Body of pancreas (tissue), 4 donors: Measurements from ENCODE around the gene HS6ST3. TPM values are rescaled to one million over a fixed set of nuclear protein-coding genes. Genes with fewer than 3 reads are reported as not detected.

Source experiments
- ATAC-seq: fragments of 150-250 bp; one replicate; pipeline ENCODE4 v1.9.1; 2016
- DNase-seq, 4 donors: peaks; one replicate each; pipeline ENCODE4 v3.0.0-alpha.2; 2019
- H3K27ac ChIP-seq, 4 donors: fragments of 200-600 bp; sonication (generic); 1 replicate in 3 of 4; 2 replicates in 1 of 4; pipeline versions ENCODE4 v1.5.1 to v1.6.1; 2016 to 2019; ENCODE audit warnings: mild to moderate bottlenecking in 1 of 4, mixed read lengths in 1 of 4, moderate library complexity in 1 of 4
- H3K27me3 ChIP-seq, 2 donors: fragments of 200-600 bp; sonication (generic); one replicate each; pipeline ENCODE4 v1.6.0; 2016; ENCODE audit warnings: mild to moderate bottlenecking in 1 of 2
- H3K36me3 ChIP-seq, 2 donors: fragments of 200-600 bp; sonication (generic); replicated peaks in 1 of 2; 2 replicates each; pipeline ENCODE4 v1.5.1; 2016; ENCODE audit warnings: low read depth in 2 of 2; ENCODE audit not compliant: insufficient read depth in 1 of 2
- H3K4me1 ChIP-seq: fragments of 200-600 bp; sonication (generic); one replicate; pipeline ENCODE4 v1.6.0; 2016
- H3K4me3 ChIP-seq, 2 donors: fragments of 200-600 bp; sonication (generic); 1 replicate in 1 of 2; 2 replicates in 1 of 2; pipeline ENCODE4 v1.5.1; 2016 to 2019
- H3K9me3 ChIP-seq, 3 donors: fragments of 200-600 bp; sonication (generic); 1 replicate in 2 of 3; 2 replicates in 1 of 3; pipeline ENCODE4 v1.5.1; 2016
- CTCF ChIP-seq, 7 experiments: fragments of 450-650 bp in 4 of 7; fragments of 200-600 bp in 3 of 7; sonication (generic) in 3 of 7; IDR thresholded peaks; one replicate each; pipeline ENCODE4 v1.5.1; 2016 to 2019; ENCODE audit warnings: antibody characterized with exemption in 7 of 7
- POLR2A ChIP-seq, 3 donors: fragments of 450-650 bp; IDR thresholded peaks; one replicate each; pipeline ENCODE4 v1.6.1; 2016; ENCODE audit warnings: antibody characterized with exemption in 3 of 3, mild to moderate bottlenecking in 2 of 3
- WGBS, 2 donors: methylation state at CpG; one replicate each; pipeline ENCODE4 v1.1.5; 2017; 5-methylcytosine and 5-hydroxymethylcytosine counted together
- intact Hi-C: fragments of 100-400 bp; cut with DNase I; formaldehyde crosslinking; loops from one replicate; pipeline ENCODE4 v1.15.1; 2023
- total RNA-seq, 2 donors: library from RNA; depleted of rRNA; stranded (reverse); fragments of >200 nt; gene quantifications; one replicate each; pipeline ENCODE4 v1.1.0, GENCODE V29; 2016

HS6ST3 gene
- total RNA-seq, 2 donors from 2014 or later = 1.3 to 2.3 TPM

- no peaks in the 10 kb centered on the region for H3K27me3 ChIP-seq
- H3K9me3 ChIP-seq = no peaks in the 10 kb centered on the region
- H3K4me3 ChIP-seq = no peak overlapping the region
- DNase-seq = no peak
- intact Hi-C loops = no loop called here
- WGBS, 2 donors = 64 to 72% methylated on average over 3 of the region's 3 CpGs
- TF ChIP-seq POLR2A (IDR thresholded peaks at IDR 0.05) (no peak), CTCF (IDR thresholded peaks at IDR 0.05) (no peak)
- H3K27ac ChIP-seq = no peak overlapping the region
- H3K36me3 ChIP-seq = no peaks in the 10 kb centered on the region
- ATAC-seq = no peak
- no peaks in the 10 kb centered on the region for H3K4me1 ChIP-seq
These were observed 218.7 kb downstream of the HS6ST3 start for GRCh38 chr13:96308568-96308967.

- TF ChIP-seq POLR2A (IDR thresholded peaks at IDR 0.05) = no peak
- TF ChIP-seq CTCF (IDR thresholded peaks at IDR 0.05) = no peak
- WGBS, 2 donors = 7 to 19% methylated on average over 1 of the region's 1 CpG
- Histone ChIP-seq H3K36me3 (no peaks in the 10 kb centered on the region), H3K4me1 (peaks cover 5% of the 10 kb centered on the region), H3K9me3 (no peaks in the 10 kb centered on the region), H3K27me3 (no peaks in the 10 kb centered on the region), H3K27ac (no peak overlapping the region), H3K4me3 (no peak overlapping the region)
- ATAC-seq (no peak), DNase-seq (no peak)
- intact Hi-C loops = no loop called here
These were observed 225.1 kb downstream of the HS6ST3 start for GRCh38 chr13:96314974-96315373.

GRCh38 chr13:96338030-96338429, 248.1 kb downstream of the HS6ST3 start:
- H3K4me3 ChIP-seq = no peak overlapping the region

GRCh38 chr13:96342286-96342685, 252.4 kb downstream of the HS6ST3 start:
- DNase-seq (no peak), ATAC-seq (no peak)
- 94 to 95% methylated on average over 3 of the region's 3 CpGs for WGBS, 2 donors
- Histone ChIP-seq H3K27ac (no peak overlapping the region), H3K9me3 (no peaks in the 10 kb centered on the region), H3K4me3 (no peak overlapping the region), H3K36me3 (no peaks in the 10 kb centered on the region), H3K27me3 (no peaks in the 10 kb centered on the region), H3K4me1 (no peaks in the 10 kb centered on the region)
- intact Hi-C loops = no loop called here
- TF ChIP-seq CTCF (IDR thresholded peaks at IDR 0.05) (no peak), POLR2A (IDR thresholded peaks at IDR 0.05) (no peak)

More at GRCh38 chr13:96338030-96338429, 248.1 kb downstream of the HS6ST3 start:
- DNase-seq (no peak), ATAC-seq (no peak)
- 88 to 93% methylated on average over 4 of the region's 4 CpGs for WGBS, 2 donors
- intact Hi-C loops = no loop called here
- no peaks in the 10 kb centered on the region for H3K36me3 ChIP-seq
- no peak overlapping the region for H3K27ac ChIP-seq
- H3K4me1 ChIP-seq = no peaks in the 10 kb centered on the region
- H3K9me3 ChIP-seq = no peaks in the 10 kb centered on the region
- no peaks in the 10 kb centered on the region for H3K27me3 ChIP-seq
- TF ChIP-seq POLR2A (IDR thresholded peaks at IDR 0.05) (no peak), CTCF (IDR thresholded peaks at IDR 0.05) (no peak)

GRCh38 chr13:96342852-96343465, 253.1 kb downstream of the HS6ST3 start:
- WGBS, 2 donors = 87 to 88% methylated on average over 4 of the region's 4 CpGs
- Histone ChIP-seq H3K4me3 (no peak overlapping the region), H3K27me3 (no peaks in the 10 kb centered on the region), H3K36me3 (no peaks in the 10 kb centered on the region), H3K27ac (no peak overlapping the region), H3K4me1 (no peaks in the 10 kb centered on the region), H3K9me3 (no peaks in the 10 kb centered on the region)
- no peak for ATAC-seq
- DNase-seq = no peak
- TF ChIP-seq CTCF (IDR thresholded peaks at IDR 0.05) = no peak
- TF ChIP-seq POLR2A (IDR thresholded peaks at IDR 0.05) = no peak
- intact Hi-C loops = no loop called here
